GM12801 (cell line): ENCODE measurements around the gene SOCS7.

ENCODE experiments used
- CTCF ChIP-seq: IDR thresholded peaks from one replicate; pipeline ENCODE4 v1.5.1; 2011; ENCODE audit warnings: control low read depth; ENCODE audit not compliant: insufficient read length; ENCODE audit errors: extremely low read depth

The SOCS7 gene

DNA sequence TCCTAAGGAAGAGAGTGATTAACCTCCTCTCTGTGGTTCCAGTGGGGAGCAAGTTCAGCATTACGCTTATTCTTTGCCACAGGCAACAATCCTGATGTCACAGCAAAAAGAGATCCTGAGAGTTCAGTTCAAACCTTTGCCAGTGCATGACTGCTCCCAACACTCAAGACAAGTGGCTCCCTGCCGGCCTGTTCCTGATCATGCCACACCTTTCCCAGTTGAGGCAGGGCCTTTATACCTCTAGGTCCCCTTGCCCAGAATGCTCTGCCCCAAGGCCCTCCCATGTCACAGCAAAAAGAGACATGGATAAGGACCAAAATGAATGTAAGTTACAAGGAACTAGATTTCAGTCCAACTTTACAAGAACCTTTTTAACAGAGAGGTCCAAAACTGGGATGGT lies 45.6 kb downstream of the SOCS7 start:
- no peak for TF ChIP-seq CTCF

DNA sequence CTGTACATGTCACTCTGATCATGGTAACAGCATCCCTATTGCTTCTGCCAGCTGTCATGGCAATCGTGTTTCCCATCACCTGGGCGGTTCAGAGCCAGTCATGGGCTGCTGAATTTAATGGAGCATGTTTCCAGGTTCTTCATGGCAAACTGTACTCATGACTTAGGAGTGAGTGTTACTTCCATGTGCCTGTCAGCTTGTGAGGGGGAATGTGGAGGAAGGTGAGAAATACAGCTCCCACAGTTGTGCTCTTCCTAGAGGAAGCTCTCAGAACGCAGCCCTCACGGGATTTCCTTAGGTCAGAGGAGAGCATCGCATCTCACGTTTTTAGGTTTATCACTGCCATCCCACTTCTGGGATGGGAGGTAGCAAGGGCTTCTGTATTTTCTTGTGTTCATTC lies 48.6 kb downstream of the SOCS7 start:
- no peak for TF ChIP-seq CTCF

DNA sequence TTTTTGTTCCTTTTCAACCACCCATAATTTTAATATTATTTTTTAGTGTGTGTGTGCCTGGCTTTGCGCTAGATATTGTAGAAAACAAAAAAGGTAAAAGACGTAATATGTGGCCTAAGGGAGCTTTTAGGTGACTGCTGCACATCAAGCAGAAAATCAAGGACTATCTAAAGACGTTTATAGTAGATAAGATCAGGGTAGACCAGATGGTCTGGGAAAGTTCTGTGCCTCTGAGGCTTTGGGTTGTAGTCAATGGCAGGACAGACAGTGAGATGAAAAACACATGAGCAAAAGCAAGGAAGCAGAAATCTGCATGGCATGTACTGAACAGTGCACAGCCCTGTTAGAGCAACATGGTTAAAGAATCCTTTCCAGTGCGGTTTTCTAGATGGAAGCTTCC lies 49.8 kb downstream of the SOCS7 start:
- no peak for TF ChIP-seq CTCF

DNA sequence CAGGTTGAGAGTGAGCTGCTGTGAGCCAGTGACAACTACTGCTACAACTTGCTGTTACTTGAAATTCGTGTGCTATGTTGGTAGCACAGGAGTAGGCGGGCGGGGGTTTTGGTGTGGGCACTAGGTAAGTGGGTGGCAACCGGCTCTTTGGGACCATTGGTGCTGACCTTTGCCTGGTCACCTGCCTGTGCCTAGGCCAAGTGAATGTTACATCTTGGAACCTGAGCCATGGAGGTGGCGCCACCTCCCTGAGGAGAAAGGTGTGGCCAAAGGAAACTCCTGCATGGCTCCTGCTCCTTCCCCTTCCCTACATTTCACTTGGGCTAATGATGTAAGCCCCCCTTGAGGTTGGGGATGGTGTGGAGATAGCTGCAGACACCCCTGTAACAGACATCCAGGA lies 51.3 kb downstream of the SOCS7 start:
- no peak for TF ChIP-seq CTCF

DNA sequence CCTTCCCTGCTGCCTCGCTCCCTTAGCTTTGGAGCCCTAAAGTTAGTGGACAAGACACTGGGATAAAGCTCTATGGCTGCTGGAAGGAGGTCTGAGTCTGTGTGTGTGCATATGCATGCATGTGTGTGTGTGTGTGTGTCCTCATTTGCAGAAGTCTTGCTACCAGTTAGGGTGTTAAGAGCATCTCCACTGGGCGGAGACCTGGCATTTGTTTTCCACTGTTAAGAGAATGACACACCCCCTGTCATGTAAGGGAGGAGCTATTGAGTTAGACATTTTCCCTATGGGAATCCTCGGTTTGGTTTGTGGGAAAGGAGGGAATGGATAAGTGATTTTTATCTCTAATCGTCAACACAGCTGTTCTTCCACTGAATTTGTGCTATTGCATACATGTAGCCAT lies 51.8 kb downstream of the SOCS7 start:
- TF ChIP-seq CTCF, result no peak

GRCh38 chr17:38404174-38404943 lies 52.7 kb downstream of the SOCS7 start:
- TF ChIP-seq CTCF, result no peak

- TF ChIP-seq CTCF, result no peak
These were observed 54.0 kb downstream of the SOCS7 start for GRCh38 chr17:38405654-38406053.
